Tibial nerve (tissue), 4 donors: Measurements from ENCODE around the gene ZNF33B.

Source experiments
- CTCF ChIP-seq, 5 experiments: fragments of 200-600 bp in 3 of 5; fragments of 450-650 bp in 2 of 5; sonication (generic) in 3 of 5; IDR thresholded peaks; one replicate each; pipeline ENCODE4 v1.5.1; 2016 to 2019; ENCODE audit warnings: antibody characterized with exemption in 5 of 5, mild to moderate bottlenecking in 3 of 5, moderate library complexity in 2 of 5
- EP300 ChIP-seq, 2 donors: sonication (generic); formaldehyde crosslinking; IDR thresholded peaks; one replicate each; pipeline ENCODE4 v1.6.1; 2017; ENCODE audit warnings: antibody characterized with exemption in 2 of 2, mild to moderate bottlenecking in 1 of 2
- POLR2A ChIP-seq, 2 donors: fragments of 450-650 bp; IDR thresholded peaks; one replicate each; pipeline ENCODE4 v1.6.1; 2017; ENCODE audit warnings: antibody characterized with exemption in 2 of 2, mild to moderate bottlenecking in 2 of 2, moderate library complexity in 2 of 2

DNA sequence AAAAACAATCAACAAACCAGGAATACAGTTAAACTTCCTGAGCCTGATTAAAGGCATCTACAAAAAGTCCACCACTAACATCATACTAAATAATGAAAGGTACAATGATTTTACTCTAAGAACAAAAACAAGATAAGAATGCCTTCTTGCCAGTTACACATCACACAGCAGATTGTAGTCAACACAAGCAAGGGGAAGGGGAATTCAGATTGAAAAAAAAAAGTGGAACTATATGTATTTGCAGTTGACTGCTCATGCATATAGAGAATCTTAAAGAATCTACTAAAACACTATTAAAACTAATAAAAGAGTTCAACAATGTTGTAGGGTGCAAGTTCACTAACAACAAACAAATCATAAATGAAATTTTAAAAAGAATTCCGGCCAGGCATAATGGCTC is 28.5 kb downstream of the ZNF33B start:
- no peak for TF ChIP-seq CTCF (IDR thresholded peaks at IDR 0.05)
- TF ChIP-seq POLR2A (IDR thresholded peaks at IDR 0.05), result no peak
- TF ChIP-seq EP300 (IDR thresholded peaks at IDR 0.05), result no peak
